Measurements from ENCODE around the gene RABEP1. TPM values are rescaled to one million over a fixed set of nuclear protein-coding genes. Genes with fewer than 3 reads are reported as not detected.

Gene RABEP1
- polyA plus RNA-seq, 1 of the 3 experiments (the other 2 are of a cell fraction) = 9.7 TPM

DNA sequence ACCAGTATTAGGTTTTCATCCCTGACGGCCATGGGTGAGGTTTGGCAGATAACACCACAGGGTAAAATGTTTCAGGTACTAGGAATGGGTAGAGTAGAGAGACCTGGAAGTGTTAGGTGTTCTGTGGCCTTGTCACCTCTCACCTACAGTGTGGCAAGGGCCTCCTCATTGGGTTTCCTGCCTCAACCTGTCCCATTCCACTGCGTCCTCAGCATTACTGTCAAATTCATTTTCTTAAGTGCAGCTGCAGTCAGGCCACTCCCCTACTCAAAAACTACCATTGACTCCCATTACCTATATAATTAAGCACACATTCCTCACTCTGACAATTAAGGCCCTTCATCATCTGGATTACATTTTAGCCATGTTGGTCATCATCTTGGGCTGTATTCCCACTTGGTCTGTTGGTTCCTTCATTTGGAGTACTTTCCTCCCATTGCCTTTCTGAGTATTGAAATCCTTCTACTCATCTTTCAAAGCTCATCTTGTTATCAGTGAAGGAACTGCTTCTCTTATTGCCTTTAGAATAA, 72.9 kb downstream of the RABEP1 start (continued):
- TF ChIP-seq, protein P1, sequence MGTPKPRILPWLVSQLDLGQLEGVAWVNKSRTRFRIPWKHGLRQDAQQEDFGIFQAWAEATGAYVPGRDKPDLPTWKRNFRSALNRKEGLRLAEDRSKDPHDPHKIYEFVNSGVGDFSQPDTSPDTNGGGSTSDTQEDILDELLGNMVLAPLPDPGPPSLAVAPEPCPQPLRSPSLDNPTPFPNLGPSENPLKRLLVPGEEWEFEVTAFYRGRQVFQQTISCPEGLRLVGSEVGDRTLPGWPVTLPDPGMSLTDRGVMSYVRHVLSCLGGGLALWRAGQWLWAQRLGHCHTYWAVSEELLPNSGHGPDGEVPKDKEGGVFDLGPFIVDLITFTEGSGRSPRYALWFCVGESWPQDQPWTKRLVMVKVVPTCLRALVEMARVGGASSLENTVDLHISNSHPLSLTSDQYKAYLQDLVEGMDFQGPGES (IDR thresholded peaks at IDR 0.05; ENCODE audit: low read depth, low read length) = no peak
- no peak for TF ChIP-seq MEF2A (IDR thresholded peaks at IDR 0.05; ENCODE audit: borderline replicate concordance, low read depth)

DNA sequence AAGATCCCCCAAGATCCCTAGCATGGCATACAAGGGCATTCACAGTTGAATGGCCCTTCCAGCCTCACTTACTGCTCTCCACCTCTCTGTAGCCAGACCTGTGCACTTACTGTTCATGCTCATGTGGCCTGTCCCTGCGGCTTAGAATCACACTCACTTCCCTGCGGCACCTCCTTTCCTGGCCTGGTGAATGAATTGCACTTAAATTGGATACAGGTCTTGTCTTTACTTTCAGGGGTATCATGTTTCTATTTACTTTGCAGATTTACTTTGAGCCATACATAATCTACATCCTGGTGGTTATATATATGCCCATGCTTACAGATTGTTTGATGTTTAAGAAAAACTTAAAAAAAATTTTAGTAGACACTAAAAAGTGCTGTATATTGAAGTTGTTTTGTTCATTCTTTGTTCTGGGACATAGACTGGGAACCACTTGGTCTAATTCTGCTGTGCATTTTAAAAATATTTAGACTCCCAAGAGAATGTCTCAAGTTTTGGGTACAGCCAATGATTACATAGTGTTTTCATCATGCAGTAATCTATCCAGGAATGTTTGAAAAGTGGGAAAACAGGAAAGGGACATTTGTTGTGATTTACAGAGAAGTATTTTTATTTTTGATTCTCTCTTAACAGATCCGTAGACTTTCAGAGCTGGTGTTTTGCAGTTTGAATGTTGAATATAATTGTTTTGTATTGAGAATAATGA, 73.5 kb downstream of the RABEP1 start:
- TF ChIP-seq NFIC (IDR thresholded peaks at IDR 0.05; ENCODE audit: borderline replicate concordance) = no peak
- no peak for TF ChIP-seq MEF2A (IDR thresholded peaks at IDR 0.05; ENCODE audit: borderline replicate concordance, low read depth)
- TF ChIP-seq, protein P2, sequence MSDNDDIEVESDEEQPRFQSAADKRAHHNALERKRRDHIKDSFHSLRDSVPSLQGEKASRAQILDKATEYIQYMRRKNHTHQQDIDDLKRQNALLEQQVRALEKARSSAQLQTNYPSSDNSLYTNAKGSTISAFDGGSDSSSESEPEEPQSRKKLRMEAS (IDR thresholded peaks at IDR 0.05; ENCODE audit: low read depth) = no peak
- no peak for TF ChIP-seq ELF1 (IDR thresholded peaks at IDR 0.05)
- TF ChIP-seq CHD2 (IDR thresholded peaks at IDR 0.05; ENCODE audit: low read length, partially characterized antibody) = no peak
- no peak for TF ChIP-seq GATA2 (CRISPR knock-in tag; IDR thresholded peaks at IDR 0.05)
- TF ChIP-seq SMC3 (IDR thresholded peaks at IDR 0.05; ENCODE audit: low read depth, low read length) = no peak
- TF ChIP-seq, protein P3, sequence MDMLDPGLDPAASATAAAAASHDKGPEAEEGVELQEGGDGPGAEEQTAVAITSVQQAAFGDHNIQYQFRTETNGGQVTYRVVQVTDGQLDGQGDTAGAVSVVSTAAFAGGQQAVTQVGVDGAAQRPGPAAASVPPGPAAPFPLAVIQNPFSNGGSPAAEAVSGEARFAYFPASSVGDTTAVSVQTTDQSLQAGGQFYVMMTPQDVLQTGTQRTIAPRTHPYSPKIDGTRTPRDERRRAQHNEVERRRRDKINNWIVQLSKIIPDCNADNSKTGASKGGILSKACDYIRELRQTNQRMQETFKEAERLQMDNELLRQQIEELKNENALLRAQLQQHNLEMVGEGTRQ (IDR thresholded peaks at IDR 0.05; ENCODE audit: borderline replicate concordance, low read depth, low read length) = no peak
- TF ChIP-seq SIN3A (IDR thresholded peaks at IDR 0.05; ENCODE audit: borderline replicate concordance, low read depth, low read length) = no peak
- TF ChIP-seq MXI1 (IDR thresholded peaks at IDR 0.05; ENCODE audit: low read depth, low read length) = no peak
- no peak for TF ChIP-seq EP300 (IDR thresholded peaks at IDR 0.05; ENCODE audit: borderline replicate concordance in 1 of 2, low read depth in 1 of 2, low read length in 1 of 2)
- TF ChIP-seq POLR2AphosphoS5 (IDR thresholded peaks at IDR 0.05; ENCODE audit: low read depth, low read length) = no peak
- TF ChIP-seq YY1 (IDR thresholded peaks at IDR 0.05; ENCODE audit: low read depth) = no peak
- TF ChIP-seq NRF1 (IDR thresholded peaks at IDR 0.05; ENCODE audit: low read depth, low read length) = no peak
- TF ChIP-seq TAF1 (IDR thresholded peaks at IDR 0.05; ENCODE audit: borderline replicate concordance, low read depth, low read length) = no peak
- no peak for TF ChIP-seq TEAD4 (IDR thresholded peaks at IDR 0.05; ENCODE audit: borderline replicate concordance, insufficient read depth)
- TF ChIP-seq, protein P4, sequence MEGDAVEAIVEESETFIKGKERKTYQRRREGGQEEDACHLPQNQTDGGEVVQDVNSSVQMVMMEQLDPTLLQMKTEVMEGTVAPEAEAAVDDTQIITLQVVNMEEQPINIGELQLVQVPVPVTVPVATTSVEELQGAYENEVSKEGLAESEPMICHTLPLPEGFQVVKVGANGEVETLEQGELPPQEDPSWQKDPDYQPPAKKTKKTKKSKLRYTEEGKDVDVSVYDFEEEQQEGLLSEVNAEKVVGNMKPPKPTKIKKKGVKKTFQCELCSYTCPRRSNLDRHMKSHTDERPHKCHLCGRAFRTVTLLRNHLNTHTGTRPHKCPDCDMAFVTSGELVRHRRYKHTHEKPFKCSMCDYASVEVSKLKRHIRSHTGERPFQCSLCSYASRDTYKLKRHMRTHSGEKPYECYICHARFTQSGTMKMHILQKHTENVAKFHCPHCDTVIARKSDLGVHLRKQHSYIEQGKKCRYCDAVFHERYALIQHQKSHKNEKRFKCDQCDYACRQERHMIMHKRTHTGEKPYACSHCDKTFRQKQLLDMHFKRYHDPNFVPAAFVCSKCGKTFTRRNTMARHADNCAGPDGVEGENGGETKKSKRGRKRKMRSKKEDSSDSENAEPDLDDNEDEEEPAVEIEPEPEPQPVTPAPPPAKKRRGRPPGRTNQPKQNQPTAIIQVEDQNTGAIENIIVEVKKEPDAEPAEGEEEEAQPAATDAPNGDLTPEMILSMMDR (IDR thresholded peaks at IDR 0.05) = no peak
- TF ChIP-seq, protein P5, sequence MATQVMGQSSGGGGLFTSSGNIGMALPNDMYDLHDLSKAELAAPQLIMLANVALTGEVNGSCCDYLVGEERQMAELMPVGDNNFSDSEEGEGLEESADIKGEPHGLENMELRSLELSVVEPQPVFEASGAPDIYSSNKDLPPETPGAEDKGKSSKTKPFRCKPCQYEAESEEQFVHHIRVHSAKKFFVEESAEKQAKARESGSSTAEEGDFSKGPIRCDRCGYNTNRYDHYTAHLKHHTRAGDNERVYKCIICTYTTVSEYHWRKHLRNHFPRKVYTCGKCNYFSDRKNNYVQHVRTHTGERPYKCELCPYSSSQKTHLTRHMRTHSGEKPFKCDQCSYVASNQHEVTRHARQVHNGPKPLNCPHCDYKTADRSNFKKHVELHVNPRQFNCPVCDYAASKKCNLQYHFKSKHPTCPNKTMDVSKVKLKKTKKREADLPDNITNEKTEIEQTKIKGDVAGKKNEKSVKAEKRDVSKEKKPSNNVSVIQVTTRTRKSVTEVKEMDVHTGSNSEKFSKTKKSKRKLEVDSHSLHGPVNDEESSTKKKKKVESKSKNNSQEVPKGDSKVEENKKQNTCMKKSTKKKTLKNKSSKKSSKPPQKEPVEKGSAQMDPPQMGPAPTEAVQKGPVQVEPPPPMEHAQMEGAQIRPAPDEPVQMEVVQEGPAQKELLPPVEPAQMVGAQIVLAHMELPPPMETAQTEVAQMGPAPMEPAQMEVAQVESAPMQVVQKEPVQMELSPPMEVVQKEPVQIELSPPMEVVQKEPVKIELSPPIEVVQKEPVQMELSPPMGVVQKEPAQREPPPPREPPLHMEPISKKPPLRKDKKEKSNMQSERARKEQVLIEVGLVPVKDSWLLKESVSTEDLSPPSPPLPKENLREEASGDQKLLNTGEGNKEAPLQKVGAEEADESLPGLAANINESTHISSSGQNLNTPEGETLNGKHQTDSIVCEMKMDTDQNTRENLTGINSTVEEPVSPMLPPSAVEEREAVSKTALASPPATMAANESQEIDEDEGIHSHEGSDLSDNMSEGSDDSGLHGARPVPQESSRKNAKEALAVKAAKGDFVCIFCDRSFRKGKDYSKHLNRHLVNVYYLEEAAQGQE (IDR thresholded peaks at IDR 0.05; ENCODE audit: low read depth, low read length) = no peak
- 97% methylated on average over 3 of the region's 3 CpGs for WGBS (ENCODE audit: low lambda C conversion rate)
- peaks cover 24 to 43% of the 10 kb centered on the region in 2 experiments for H3K36me3 ChIP-seq (replicated peaks in 1 of 2; ENCODE audit: control insufficient read depth in 1 of 2, insufficient read depth in 2 of 2, low read length in 1 of 2)
- H3K27me3 ChIP-seq (ENCODE audit: insufficient read depth) = no peaks in the 10 kb centered on the region
- no peaks in the 10 kb centered on the region for H4K20me1 ChIP-seq (ENCODE audit: insufficient read depth)
- DNase-seq = no peak
- no peaks in the 10 kb centered on the region for H3K9me3 ChIP-seq
- no peak overlapping the region for H3K9ac ChIP-seq
- no peaks in the 10 kb centered on the region; the same call in 1 of the 2 replicates for H3K79me2 ChIP-seq (ENCODE audit: insufficient read depth)
- H3K4me1 ChIP-seq (ENCODE audit: control insufficient read depth in 1 of 2, insufficient read depth in 2 of 2, low read depth in 1 of 2, low read length in 1 of 2) = no peaks in the 10 kb centered on the region
- H2AFZ ChIP-seq (ENCODE audit: low read depth) = no peak overlapping the region
- POLR2A ChIA-PET = no interaction called here
- no peaks in the 10 kb centered on the region for H3F3A ChIP-seq (replicated peaks; ENCODE audit: insufficient read depth)
- H3K4me3 ChIP-seq (ENCODE audit: low read depth in 2 of 2, low read length in 1 of 2) = no peak overlapping the region
- H3K4me2 ChIP-seq = no peak overlapping the region
- CTCF ChIA-PET = no interaction called here
- H3K27ac ChIP-seq (ENCODE audit: low read depth in 2 of 2, low read length in 1 of 2) = no peak overlapping the region
- no peaks in the 10 kb centered on the region for H3K9me2 ChIP-seq
